Type B pancreatic cell (in vitro differentiated cells): ENCODE data around the gene CCBE1. TPM values are rescaled to one million over a fixed set of nuclear protein-coding genes. Genes with fewer than 3 reads are reported as not detected.

ENCODE experiments used
- DNase-seq: peaks from one replicate; pipeline ENCODE4 v3.0.0; 2021; ENCODE audit warnings: mixed read lengths; ENCODE audit not compliant: unreplicated experiment; ENCODE audit errors: extremely low spot score
- H3K27ac Mint-ChIP-seq: 2 replicates; pipeline ENCODE4 v1.8.0; 2021; ENCODE audit warnings: mild to moderate bottlenecking, mixed read lengths
- H3K27me3 Mint-ChIP-seq: 2 replicates; pipeline ENCODE4 v1.8.0; 2021; ENCODE audit warnings: mixed read lengths
- H3K36me3 Mint-ChIP-seq: 2 replicates; pipeline ENCODE4 v1.8.0; 2021; ENCODE audit warnings: mixed read lengths
- H3K4me1 Mint-ChIP-seq: one replicate; pipeline ENCODE4 v1.8.0; 2021; ENCODE audit warnings: mixed read lengths; ENCODE audit not compliant: unreplicated experiment
- H3K4me3 Mint-ChIP-seq: 2 replicates; pipeline ENCODE4 v1.8.0; 2021; ENCODE audit warnings: mild to moderate bottlenecking, mixed read lengths
- H3K9me3 Mint-ChIP-seq: 2 replicates; pipeline ENCODE4 v1.8.0; 2021; ENCODE audit warnings: mixed read lengths
- CTCF ChIP-seq: fragments of 200-600 bp; sonication (generic); conservative IDR thresholded peaks from 2 replicates; pipeline ENCODE4 v1.5.0; 2021; ENCODE audit warnings: antibody characterized with exemption, mild to moderate bottlenecking
- total RNA-seq: library from RNA; stranded (reverse); gene quantifications from 2 replicates; pipeline ENCODE4 v1.2.1, GENCODE V29; 2021; ENCODE audit warnings: low replicate concordance

The CCBE1 gene
- total RNA-seq, 1 donor from 2014 or later, result 51.3 TPM

DNA sequence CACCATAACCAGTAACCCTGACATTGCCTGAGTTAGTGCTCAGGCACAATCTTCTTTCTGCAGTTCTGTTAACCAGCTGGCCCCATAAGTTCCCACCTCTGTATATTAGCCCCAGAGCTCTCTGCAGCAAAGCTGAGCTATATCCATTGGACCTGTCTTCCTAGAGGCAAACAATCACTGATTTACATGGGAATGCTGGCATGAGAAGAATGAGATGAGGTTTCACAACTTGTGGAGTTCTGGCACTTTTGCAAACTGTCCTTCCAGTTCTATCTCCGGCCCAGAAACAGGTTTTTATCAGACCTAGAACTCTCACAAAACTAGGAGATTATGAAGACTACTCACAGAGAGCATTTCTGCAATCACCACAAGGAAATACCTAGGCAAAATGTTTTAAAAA lies 7.9 kb upstream of the CCBE1 start:
- H3K4me1 Mint-ChIP-seq, result peaks cover 30% of the 10 kb centered on the region

GRCh38 chr18:59704146-59704545 lies 6.9 kb upstream of the CCBE1 start:
- H3K4me1 Mint-ChIP-seq, result peaks cover 38% of the 10 kb centered on the region
- TF ChIP-seq CTCF, result no peak
- H3K27me3 Mint-ChIP-seq, result peaks cover 8% of the 10 kb centered on the region
- H3K27ac Mint-ChIP-seq, result no peak overlapping the region
- no peaks in the 10 kb centered on the region for H3K36me3 Mint-ChIP-seq
- no peak for DNase-seq
- no peaks in the 10 kb centered on the region for H3K9me3 Mint-ChIP-seq
- H3K4me3 Mint-ChIP-seq, result no peak overlapping the region

More for the DNA sequence above, 7.9 kb upstream of the CCBE1 start:
- Mint-ChIP-seq H3K36me3 (no peaks in the 10 kb centered on the region), H3K27ac (no peak overlapping the region), H3K9me3 (no peaks in the 10 kb centered on the region), H3K27me3 (peaks cover 8% of the 10 kb centered on the region), H3K4me3 (no peak overlapping the region)
- DNase-seq, result no peak
- TF ChIP-seq CTCF, result no peak

GRCh38 chr18:59701272-59701671 lies 4.0 kb upstream of the CCBE1 start:
- Mint-ChIP-seq H3K27ac (peak overlapping the region; percentile 34), H3K9me3 (no peaks in the 10 kb centered on the region), H3K4me1 (peaks cover 41% of the 10 kb centered on the region), H3K36me3 (no peaks in the 10 kb centered on the region), H3K4me3 (no peak overlapping the region), H3K27me3 (peaks cover 24% of the 10 kb centered on the region)
- no peak for TF ChIP-seq CTCF
- no peak for DNase-seq

- no peak for DNase-seq
- Mint-ChIP-seq H3K27me3 (peaks cover 31% of the 10 kb centered on the region), H3K9me3 (no peaks in the 10 kb centered on the region), H3K36me3 (no peaks in the 10 kb centered on the region), H3K4me1 (peaks cover 42% of the 10 kb centered on the region), H3K27ac (peak overlapping the region; percentile 34), H3K4me3 (peak overlapping the region; percentile 57)
- TF ChIP-seq CTCF, result no peak
These were observed 3.3 kb upstream of the CCBE1 start for GRCh38 chr18:59700535-59700967.

DNA sequence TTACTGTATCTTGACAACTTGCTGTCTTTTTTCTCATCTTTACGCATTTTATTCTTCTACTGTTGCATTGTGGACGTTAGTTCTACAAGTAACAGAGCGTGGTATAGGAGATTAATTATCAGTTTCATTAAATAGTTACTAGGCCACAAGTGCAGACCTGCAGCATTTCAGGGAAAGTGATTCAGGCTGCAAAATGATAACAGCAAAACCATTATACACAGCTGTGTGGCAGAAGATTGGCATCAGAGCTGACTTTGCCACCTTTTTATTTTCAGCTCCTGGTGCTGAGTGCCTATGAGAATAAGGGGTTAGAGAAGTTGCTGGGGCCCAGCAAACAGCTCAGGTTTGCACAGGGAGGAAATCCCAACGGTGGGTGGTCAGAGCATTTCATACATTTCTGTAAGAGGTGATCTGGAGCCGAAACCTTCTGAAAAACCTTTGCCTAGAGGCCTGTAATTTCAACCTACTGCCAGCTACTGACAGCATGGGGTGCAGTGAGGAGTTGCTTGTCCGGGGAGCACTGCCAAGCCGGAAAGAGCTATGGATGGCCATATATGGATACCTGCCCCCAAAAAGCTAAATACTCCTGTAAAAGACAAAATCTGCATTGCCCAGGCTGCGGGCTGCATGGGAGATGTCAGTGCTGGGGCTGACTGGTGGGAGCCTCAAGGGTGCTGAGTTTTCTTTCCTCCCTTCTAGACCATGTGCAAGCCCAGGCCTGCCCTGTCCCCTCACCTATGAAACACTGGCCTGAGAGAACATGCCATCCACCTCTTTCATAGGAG lies 2.7 kb upstream of the CCBE1 start:
- Mint-ChIP-seq H3K9me3 (no peaks in the 10 kb centered on the region), H3K4me1 (peaks cover 43% of the 10 kb centered on the region), H3K27me3 (peaks cover 37% of the 10 kb centered on the region), H3K4me3 (peak overlapping the region; percentile 57), H3K36me3 (no peaks in the 10 kb centered on the region), H3K27ac (peak overlapping the region; percentile 34)
- no peak for TF ChIP-seq CTCF
- DNase-seq, result no peak
